ENCODE measurements around the gene CUL5.
A peak's percentile ranks its signal among the peaks of the same experiment; 100 is the strongest.

CUL5 gene

DNA sequence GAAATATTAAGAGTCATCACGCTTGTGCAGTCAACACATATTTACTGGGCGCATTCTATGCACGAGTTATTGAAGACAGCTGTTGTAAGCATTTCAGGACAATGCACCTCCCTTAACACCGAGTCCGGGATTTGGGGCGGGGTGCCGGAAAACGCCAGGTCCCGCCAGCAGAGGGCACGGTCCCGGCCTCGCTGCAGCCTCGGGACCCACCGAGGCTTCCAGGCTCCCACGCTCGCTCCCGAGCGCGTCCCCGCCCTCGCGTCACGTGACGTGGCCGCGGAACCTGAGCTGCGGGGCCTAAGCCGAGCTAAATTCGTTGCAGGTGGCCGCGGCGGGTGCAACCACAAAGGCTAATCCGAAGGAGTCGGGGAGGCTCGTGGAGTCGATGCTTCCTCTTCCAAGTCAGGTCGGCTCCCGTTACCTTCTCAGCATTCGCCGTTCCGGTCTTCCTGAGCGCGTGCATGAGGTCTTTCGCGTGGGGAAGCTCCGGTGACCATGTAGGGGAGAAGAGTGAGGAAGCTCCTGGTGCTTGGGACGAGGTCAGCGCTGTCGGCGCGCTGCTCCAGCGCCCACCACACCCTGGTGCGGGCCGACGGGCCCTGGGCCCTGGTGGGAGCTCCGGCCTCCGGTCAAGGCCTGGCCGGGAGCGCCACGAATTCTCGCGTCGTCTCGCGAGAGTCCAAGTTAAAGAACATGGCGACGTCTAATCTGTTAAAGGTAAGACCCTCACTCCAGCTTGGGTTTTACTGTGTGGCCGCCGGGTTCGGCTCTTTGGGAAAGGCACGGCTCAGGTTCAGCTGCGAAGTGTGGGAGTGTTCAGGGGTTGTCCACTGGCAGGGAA lies at the start of gene CUL5:
TSS of gene CUL5 (plus strand) at position 243 of the 841 bp plus-strand sequence. CDS start at position 694, 451 bp downstream.
- DNase-seq (ENCODE audit: low spot score), result peak; percentile 93

DNA sequence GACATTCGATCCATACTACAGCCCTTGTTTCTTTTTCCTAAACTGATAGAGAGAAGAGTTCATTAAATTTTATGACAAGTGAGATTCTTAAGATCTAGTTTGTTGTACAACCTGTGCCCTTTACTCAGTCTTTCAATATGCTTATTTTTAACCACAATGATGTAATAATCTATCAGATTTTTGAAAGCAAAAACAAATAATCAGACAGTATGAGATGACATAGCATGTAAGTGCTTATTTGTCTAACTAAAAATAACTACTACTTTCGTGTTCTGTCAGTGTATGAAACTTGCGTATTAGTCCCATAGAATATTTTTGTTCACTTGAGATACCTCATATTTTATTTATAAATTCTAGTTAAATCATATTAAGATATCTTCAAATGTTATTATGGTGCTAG lies 47.2 kb upstream of the CUL5 start:
- DNase-seq (ENCODE audit: low spot score), result no peak

GRCh38 chr11:107962181-107962580 lies 46.5 kb upstream of the CUL5 start:
- DNase-seq (ENCODE audit: low spot score), result no peak

DNA sequence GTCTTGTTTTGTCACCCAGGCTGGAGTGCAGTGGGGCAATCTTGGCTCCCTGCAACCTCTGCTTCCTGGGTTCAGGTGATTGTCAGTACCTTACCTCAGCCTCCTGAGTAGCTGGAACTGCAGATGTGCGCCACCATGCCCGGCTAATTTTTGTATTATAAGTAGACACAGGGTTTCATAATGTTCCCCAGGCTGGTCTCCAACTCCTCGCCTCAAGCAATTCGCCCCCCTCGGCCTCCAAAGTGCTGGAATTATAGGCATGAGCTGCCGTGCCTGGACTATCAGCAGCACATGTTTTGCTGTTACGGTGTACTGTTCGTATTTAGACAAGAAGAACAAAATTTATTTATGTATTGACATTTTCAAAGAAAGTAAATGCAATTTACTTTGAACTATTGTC lies 45.6 kb upstream of the CUL5 start:
- DNase-seq (ENCODE audit: low spot score), result no peak

GRCh38 chr11:107969219-107969618 lies 39.5 kb upstream of the CUL5 start:
- no peak for DNase-seq (ENCODE audit: low spot score)

- DNase-seq (ENCODE audit: low spot score), result no peak
Measured at GRCh38 chr11:107970049-107970448, 38.6 kb upstream of the CUL5 start.

DNA sequence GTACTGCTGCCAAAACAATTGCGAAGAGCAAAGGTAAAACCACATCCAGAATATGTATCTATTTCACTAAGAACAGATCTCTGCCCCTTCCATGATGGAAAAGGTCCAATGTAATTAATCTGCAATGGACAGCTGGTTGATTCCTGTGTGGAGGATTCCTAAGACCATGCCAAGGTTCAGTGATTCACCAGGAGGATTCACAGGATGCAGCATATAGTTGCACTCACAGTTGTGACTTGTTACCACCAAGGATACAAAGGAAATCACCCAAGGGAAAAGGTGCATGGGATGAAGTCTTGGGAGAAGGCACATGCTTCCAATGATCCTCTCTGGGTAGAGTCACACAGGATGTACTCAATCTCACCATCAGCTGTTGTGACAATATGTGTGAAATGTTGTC lies 35.1 kb upstream of the CUL5 start:
- DNase-seq (ENCODE audit: low spot score), result no peak

DNA sequence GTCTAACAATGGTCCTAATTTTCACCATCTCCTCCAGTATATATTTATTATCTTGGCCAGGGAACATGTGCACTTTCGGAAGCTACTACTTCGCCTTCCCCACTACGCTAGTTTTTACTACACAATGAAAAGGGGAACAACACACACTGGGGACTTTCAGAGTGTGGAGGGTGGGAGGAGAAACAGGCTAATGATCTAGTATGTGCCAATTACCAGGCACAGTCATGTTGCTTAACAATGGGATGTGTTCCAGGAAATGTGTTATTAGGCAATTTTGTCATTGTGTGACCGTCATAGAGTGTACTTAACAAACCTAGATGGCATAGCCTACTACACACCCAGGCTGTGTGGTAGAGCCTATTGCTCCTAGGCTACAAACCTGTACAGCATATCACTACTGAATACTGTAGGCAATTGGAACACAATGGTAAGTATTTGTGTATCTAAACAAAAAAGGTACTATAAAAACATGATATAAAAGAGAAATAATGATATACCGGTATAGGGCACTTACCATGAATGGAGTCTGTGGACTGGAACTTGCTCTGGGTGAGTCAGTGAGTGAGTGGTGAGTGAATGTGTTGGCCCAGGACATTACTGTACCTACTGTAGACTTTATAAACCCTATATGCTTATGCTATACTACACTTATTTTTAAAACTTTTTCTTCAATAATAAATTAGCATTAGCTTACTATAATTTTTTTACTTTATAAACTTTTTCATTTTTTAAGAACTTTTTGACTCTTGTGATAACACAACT lies 20.1 kb upstream of the CUL5 start:
- DNase-seq (ENCODE audit: low spot score), result no peak

- DNase-seq (ENCODE audit: low spot score), result no peak
Measured at GRCh38 chr11:107991868-107992414, 16.8 kb upstream of the CUL5 start.

GRCh38 chr11:107996006-107996776 lies 12.5 kb upstream of the CUL5 start:
- DNase-seq (ENCODE audit: low spot score), result no peak

DNA sequence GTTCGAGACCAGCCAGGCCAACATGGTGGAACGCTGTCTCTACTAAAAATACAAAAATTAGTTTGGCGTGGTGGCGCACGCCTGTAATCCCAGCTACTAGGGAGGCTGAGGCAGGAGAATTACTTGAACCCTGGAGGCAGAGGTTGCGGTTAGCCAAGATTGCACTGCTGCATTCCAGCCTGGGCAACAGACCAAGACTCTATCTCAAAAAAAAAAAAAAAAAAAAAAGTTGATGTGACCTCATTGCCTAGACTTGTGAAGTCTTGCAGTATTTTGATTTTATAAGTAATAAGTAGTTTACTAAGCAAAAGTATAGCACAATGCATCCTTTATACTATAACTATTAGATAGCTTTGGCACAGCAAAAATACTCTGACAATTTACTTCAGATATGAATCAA lies 9.9 kb upstream of the CUL5 start:
- DNase-seq (ENCODE audit: low spot score), result no peak

DNA sequence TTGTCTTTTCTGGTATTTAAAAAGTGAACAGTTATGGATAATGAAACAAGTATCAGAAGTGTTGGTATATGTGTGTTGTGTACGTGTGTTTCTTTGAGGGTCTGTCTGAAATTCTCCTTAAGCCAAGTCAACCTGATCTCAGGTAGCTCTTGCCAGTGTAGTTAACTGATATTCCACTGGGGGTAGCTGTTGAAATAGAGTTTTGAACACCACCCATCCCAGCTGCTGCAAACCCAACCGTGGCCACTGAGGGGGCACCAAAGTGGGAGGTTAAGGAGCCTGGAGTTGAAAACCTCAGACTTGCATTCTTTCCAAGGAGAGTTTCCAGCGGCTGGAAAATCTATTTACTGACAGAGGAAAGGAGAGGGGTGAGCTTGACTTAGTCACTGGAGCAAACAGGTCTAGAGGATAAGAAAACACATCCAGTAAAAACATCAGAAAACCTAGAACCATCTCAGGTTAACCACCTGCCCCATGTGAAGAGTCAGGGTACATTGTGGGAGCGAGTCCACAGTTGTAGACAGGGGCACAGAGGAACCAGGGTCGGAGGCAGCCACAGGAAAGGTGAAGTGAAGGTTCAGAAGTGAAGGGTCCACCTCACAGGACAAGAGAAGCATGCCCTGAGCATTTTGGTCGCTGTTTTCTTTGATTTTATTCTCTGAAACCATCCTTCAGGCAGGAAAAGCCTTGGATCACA lies 8.8 kb upstream of the CUL5 start:
- peak; percentile 84 for DNase-seq (ENCODE audit: low spot score)

DNA sequence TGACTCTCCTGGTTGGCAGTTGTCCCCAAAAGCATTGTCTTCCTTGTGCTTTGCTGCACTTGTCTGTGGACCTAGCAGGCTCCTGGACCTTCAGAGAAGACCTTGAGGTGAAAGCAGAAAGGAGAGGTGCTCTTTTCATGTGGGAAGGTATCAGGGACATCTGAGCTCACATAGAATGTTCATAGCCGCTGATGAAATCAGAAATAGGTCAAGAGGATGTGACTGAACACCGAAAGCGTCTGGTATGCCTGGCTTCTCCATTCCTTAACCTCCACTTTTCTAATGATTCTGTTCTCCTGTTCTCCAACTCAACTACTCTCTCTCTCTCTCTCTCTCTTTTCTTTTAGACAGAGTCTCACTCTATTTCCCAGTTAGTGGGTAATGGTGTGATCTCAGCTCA lies 6.2 kb upstream of the CUL5 start:
- DNase-seq (ENCODE audit: low spot score), result no peak

DNA sequence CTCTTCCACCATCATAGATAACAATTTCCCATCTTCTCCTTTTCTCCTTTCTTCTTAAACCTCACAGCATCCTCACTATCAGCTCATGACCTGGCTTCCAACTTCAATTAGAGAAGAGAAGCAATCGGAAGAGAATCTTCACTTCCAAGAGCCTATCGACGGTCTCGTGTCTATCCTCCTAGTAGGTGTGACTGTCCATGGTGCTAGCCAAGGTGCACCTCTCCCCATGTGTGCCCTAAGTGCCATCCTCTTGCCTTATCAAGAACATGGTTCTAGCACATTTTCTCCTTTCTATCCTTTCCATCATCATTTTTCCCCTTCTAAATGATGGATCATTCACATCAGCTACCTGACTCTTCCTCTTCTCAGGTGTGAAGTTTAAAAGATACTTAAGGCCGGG lies 5.1 kb upstream of the CUL5 start:
- no peak for DNase-seq (ENCODE audit: low spot score)

GRCh38 chr11:108007819-108008218 lies 879 bp upstream of the CUL5 start:
- no peak for DNase-seq (ENCODE audit: low spot score)

- peak; percentile 28 for DNase-seq (ENCODE audit: low spot score)
Measured at GRCh38 chr11:108009497-108010370, 1.0 kb downstream of the CUL5 start.

DNA sequence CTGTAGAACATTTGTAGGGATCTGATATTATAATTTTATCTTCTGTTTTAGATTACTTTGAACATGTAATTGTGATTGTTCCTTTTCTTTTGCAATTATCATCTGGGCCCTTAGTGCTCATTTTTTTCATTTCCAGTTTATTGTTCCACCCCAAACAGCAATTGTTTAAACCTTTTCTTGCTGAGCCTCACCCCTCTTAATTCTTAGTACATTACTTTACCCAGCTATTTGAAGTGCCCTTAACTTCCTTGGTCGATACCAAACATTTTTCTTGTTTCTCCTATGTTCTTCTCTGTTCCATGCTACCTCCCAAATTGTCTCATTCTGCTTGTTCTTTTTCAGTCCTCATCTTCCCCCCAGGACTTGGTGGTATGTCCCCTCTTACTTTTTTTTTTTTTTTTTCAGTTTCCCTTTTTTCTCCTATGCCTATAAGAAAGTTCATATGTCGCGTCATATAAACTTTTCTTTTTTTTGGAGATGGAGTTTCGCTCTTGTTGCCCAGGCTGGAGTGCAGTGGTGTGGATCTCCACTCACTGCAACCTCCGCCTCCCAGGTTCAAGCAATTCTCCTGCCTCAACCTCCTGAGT lies 3.5 kb downstream of the CUL5 start:
- no peak for DNase-seq (ENCODE audit: low spot score)

GRCh38 chr11:108016647-108017046 lies 7.9 kb downstream of the CUL5 start:
- DNase-seq (ENCODE audit: low spot score), result no peak

- DNase-seq (ENCODE audit: low spot score), result no peak
Measured at GRCh38 chr11:108018708-108019107, 10.0 kb downstream of the CUL5 start.

DNA sequence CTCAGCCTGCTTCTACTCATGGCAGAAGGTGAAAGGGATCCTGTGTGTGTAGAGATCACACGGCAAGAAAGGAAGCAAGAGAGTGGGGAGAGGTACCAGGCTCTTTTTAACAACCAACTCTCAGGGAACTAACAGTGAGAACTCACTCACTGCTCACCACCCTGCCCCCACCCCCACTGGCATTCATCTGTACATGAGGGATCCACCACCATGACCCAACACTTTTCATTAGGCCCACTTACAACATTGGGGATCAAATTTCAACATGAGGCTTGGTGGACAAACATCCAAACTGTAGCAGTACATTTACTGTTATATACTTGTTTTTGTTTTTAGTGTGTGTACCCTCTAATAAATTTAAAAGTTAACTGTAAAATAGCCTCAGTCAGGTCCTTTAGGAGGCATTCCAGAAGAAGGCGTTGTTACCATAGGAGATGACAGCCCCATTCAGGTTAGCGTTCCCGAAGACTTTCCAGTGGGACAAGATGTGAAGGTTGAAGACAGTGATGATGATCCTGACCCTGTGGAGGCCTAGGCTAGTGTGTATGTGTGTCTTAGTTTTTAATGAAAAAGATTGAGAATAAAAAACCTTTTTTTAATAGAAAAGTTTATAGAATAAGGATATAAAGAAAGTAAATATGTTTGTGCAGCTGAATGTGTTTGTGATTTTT lies 11.3 kb downstream of the CUL5 start:
- DNase-seq (ENCODE audit: low spot score), result no peak

Measured in NAMALWA (cell line).